Liver (tissue), 9 donors: Measurements from ENCODE around the gene AKT2. TPM values are rescaled to one million over a fixed set of nuclear protein-coding genes. Genes with fewer than 3 reads are reported as not detected.

Experiments used
- DNase-seq: peaks from one replicate; pipeline ENCODE4 v3.0.0-alpha.2; 2017; ENCODE audit warnings: low spot score
- H3K27ac ChIP-seq, 2 donors: one replicate each; pipeline ENCODE4 v1.7.0; 2013; ENCODE audit warnings: inconsistent platforms in 2 of 2, low read length in 2 of 2, control low read depth in 1 of 2, low read depth in 1 of 2, mild to moderate bottlenecking in 1 of 2
- H3K27me3 ChIP-seq, 4 donors: one replicate each; pipeline versions ENCODE4 v1.6.1 to v1.7.0; 2013; ENCODE audit warnings: low read length in 3 of 4, inconsistent platforms in 1 of 4, mild to moderate bottlenecking in 1 of 4, moderate library complexity in 1 of 4; ENCODE audit not compliant: control insufficient read depth in 4 of 4, insufficient read depth in 4 of 4
- H3K36me3 ChIP-seq, 4 donors: one replicate each; pipeline versions ENCODE4 v1.6.1 to v1.7.0; 2013; ENCODE audit warnings: low read length in 3 of 4, mild to moderate bottlenecking in 3 of 4, low read depth in 1 of 4, moderate library complexity in 1 of 4; ENCODE audit not compliant: control insufficient read depth in 4 of 4, insufficient read depth in 3 of 4
- H3K4me1 ChIP-seq, 4 donors: one replicate each; pipeline versions ENCODE4 v1.6.1 to v1.7.0; 2013; ENCODE audit warnings: low read length in 3 of 4, mild to moderate bottlenecking in 3 of 4, moderate library complexity in 1 of 4; ENCODE audit not compliant: control insufficient read depth in 4 of 4, insufficient read depth in 4 of 4
- H3K4me3 ChIP-seq, 3 donors: one replicate each; pipeline versions ENCODE4 v1.6.1 to v1.7.0; 2013; ENCODE audit warnings: low read length in 3 of 3, control low read depth in 1 of 3, low read depth in 1 of 3, mild to moderate bottlenecking in 1 of 3
- H3K9ac ChIP-seq, 2 donors: one replicate each; pipeline ENCODE4 v1.7.0; 2013; ENCODE audit warnings: low read length in 2 of 2, mild to moderate bottlenecking in 2 of 2, moderate library complexity in 2 of 2, control low read depth in 1 of 2, low read depth in 1 of 2
- H3K9me3 ChIP-seq, 4 donors: one replicate each; pipeline versions ENCODE4 v1.6.1 to v1.7.0; 2013; ENCODE audit warnings: low read length in 3 of 4; ENCODE audit not compliant: control insufficient read depth in 4 of 4
- EGR1 ChIP-seq, 2 donors: IDR thresholded peaks; 2 replicates each; pipeline ENCODE4 v1.6.1; 2016 to 2018; ENCODE audit warnings: antibody characterized with exemption in 2 of 2, low read depth in 2 of 2
- FOXA1 ChIP-seq: IDR thresholded peaks from 2 replicates; pipeline ENCODE4 v1.6.1; 2016; ENCODE audit warnings: antibody characterized with exemption
- FOXA2 ChIP-seq: IDR thresholded peaks from 2 replicates; pipeline ENCODE4 v1.6.1; 2016; ENCODE audit warnings: antibody characterized with exemption
- HNF4A ChIP-seq, 2 donors: conservative IDR thresholded peaks; 2 replicates each; pipeline ENCODE4 v1.6.1; 2016; ENCODE audit warnings: antibody characterized with exemption in 2 of 2, mild to moderate bottlenecking in 2 of 2
- JUND ChIP-seq, 2 donors: IDR thresholded peaks; 2 replicates each; pipeline ENCODE4 v1.6.1; 2016; ENCODE audit warnings: antibody characterized with exemption in 2 of 2
- RAD21 ChIP-seq, 2 donors: IDR thresholded peaks; 2 replicates each; pipeline ENCODE4 v1.6.1; 2016; ENCODE audit warnings: antibody characterized with exemption in 2 of 2, mild to moderate bottlenecking in 2 of 2
- RXRA ChIP-seq, 2 donors: IDR thresholded peaks; 2 replicates each; pipeline ENCODE4 v1.6.1; 2017 to 2018; ENCODE audit warnings: antibody characterized with exemption in 2 of 2, mild to moderate bottlenecking in 1 of 2
- SP1 ChIP-seq: IDR thresholded peaks from 2 replicates; pipeline ENCODE4 v1.6.1; 2018; ENCODE audit warnings: antibody characterized with exemption, mild to moderate bottlenecking
- YY1 ChIP-seq: IDR thresholded peaks from 2 replicates; pipeline ENCODE4 v1.6.1; 2016; ENCODE audit warnings: antibody characterized with exemption, mild to moderate bottlenecking
- WGBS: extraction: QIAGEN DNeasy Blood & Tissue Kit; methylation state at CpG from one replicate; pipeline ENCODE4 v1.1.7; 2013; 5-methylcytosine and 5-hydroxymethylcytosine counted together
- polyA plus RNA-seq, 2 donors: library from polyadenylated mRNA; stranded (reverse) in 1 of 2; unstranded in 1 of 2; fragments of 200-250 nt in 1 of 2; fragments of >200 nt in 1 of 2; fragmentation: Nextera tagmentation in 1 of 2; extraction: Ambion mirVana in 1 of 2; gene quantifications; one replicate each; pipeline versions ENCODE4 v1.2.1 to v1.2.3, GENCODE V29; 2013 to 2015
- total RNA-seq, 2 donors: library from RNA; depleted of rRNA; stranded (reverse); fragments of >200 nt; gene quantifications; one replicate each; pipeline ENCODE4 v1.2.3, GENCODE V29; 2014
- TF ChIP-seq, protein P1 (sequence below): IDR thresholded peaks from 2 replicates; pipeline ENCODE4 v1.6.1; 2016; ENCODE audit warnings: antibody characterized with exemption, mild to moderate bottlenecking
- TF ChIP-seq, protein P2 (sequence below): fragments of 150-350 bp; IDR thresholded peaks from 2 replicates; pipeline ENCODE4 v1.5.1; 2017; ENCODE audit warnings: improper control_type of control experiment, low read depth, low read length; ENCODE audit not compliant: missing input control
- TF ChIP-seq, protein P3 (sequence below): IDR thresholded peaks from 2 replicates; pipeline ENCODE4 v1.6.1; 2016; ENCODE audit warnings: antibody characterized with exemption
- TF ChIP-seq, protein P4 (sequence below): IDR thresholded peaks from 2 replicates; pipeline ENCODE4 v1.6.1; 2016; ENCODE audit warnings: antibody characterized with exemption
- donor health status: healthy.
- donor health status: healthy.
- donor health status: healthy.
- donor health status: healthy.
- donor health status: healthy.

AKT2 gene
- total and polyA plus RNA-seq, 4 donors = 23.2 to 110 (median 60.4) TPM

DNA sequence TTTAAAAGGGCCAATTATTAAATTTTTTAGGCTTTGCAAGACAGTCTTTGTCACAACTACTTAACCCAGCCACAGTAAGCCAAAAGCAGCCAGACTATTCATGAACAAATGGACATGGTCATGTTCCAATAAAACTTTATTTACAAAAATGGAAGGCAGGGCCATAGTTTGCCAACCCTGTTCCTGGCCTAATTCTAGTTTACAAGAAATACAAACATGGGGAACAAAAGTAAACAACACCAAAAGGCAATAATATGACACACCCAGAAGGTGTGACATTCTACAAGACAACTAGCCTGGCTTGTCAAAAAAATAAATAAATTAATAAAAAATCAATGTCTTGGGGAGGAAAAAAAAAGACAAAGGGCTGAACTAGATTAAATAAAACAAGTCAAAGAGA is 33.9 kb downstream of the AKT2 start:
- TF ChIP-seq, protein P1, sequence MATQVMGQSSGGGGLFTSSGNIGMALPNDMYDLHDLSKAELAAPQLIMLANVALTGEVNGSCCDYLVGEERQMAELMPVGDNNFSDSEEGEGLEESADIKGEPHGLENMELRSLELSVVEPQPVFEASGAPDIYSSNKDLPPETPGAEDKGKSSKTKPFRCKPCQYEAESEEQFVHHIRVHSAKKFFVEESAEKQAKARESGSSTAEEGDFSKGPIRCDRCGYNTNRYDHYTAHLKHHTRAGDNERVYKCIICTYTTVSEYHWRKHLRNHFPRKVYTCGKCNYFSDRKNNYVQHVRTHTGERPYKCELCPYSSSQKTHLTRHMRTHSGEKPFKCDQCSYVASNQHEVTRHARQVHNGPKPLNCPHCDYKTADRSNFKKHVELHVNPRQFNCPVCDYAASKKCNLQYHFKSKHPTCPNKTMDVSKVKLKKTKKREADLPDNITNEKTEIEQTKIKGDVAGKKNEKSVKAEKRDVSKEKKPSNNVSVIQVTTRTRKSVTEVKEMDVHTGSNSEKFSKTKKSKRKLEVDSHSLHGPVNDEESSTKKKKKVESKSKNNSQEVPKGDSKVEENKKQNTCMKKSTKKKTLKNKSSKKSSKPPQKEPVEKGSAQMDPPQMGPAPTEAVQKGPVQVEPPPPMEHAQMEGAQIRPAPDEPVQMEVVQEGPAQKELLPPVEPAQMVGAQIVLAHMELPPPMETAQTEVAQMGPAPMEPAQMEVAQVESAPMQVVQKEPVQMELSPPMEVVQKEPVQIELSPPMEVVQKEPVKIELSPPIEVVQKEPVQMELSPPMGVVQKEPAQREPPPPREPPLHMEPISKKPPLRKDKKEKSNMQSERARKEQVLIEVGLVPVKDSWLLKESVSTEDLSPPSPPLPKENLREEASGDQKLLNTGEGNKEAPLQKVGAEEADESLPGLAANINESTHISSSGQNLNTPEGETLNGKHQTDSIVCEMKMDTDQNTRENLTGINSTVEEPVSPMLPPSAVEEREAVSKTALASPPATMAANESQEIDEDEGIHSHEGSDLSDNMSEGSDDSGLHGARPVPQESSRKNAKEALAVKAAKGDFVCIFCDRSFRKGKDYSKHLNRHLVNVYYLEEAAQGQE = no peak
- TF ChIP-seq JUND (IDR thresholded peaks at IDR 0.05) = no peak
- no peak for TF ChIP-seq FOXA2
- TF ChIP-seq, protein P2, sequence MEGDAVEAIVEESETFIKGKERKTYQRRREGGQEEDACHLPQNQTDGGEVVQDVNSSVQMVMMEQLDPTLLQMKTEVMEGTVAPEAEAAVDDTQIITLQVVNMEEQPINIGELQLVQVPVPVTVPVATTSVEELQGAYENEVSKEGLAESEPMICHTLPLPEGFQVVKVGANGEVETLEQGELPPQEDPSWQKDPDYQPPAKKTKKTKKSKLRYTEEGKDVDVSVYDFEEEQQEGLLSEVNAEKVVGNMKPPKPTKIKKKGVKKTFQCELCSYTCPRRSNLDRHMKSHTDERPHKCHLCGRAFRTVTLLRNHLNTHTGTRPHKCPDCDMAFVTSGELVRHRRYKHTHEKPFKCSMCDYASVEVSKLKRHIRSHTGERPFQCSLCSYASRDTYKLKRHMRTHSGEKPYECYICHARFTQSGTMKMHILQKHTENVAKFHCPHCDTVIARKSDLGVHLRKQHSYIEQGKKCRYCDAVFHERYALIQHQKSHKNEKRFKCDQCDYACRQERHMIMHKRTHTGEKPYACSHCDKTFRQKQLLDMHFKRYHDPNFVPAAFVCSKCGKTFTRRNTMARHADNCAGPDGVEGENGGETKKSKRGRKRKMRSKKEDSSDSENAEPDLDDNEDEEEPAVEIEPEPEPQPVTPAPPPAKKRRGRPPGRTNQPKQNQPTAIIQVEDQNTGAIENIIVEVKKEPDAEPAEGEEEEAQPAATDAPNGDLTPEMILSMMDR = no peak
- TF ChIP-seq SP1 = no peak
- TF ChIP-seq, protein P3, sequence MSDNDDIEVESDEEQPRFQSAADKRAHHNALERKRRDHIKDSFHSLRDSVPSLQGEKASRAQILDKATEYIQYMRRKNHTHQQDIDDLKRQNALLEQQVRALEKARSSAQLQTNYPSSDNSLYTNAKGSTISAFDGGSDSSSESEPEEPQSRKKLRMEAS = no peak
- no peak for TF ChIP-seq RAD21 (IDR thresholded peaks at IDR 0.05)
- TF ChIP-seq, protein P4, sequence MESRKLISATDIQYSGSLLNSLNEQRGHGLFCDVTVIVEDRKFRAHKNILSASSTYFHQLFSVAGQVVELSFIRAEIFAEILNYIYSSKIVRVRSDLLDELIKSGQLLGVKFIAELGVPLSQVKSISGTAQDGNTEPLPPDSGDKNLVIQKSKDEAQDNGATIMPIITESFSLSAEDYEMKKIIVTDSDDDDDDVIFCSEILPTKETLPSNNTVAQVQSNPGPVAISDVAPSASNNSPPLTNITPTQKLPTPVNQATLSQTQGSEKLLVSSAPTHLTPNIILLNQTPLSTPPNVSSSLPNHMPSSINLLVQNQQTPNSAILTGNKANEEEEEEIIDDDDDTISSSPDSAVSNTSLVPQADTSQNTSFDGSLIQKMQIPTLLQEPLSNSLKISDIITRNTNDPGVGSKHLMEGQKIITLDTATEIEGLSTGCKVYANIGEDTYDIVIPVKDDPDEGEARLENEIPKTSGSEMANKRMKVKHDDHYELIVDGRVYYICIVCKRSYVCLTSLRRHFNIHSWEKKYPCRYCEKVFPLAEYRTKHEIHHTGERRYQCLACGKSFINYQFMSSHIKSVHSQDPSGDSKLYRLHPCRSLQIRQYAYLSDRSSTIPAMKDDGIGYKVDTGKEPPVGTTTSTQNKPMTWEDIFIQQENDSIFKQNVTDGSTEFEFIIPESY = no peak
- TF ChIP-seq YY1 = no peak
- Histone ChIP-seq H3K27ac (no peak overlapping the region), H3K9me3 (no peaks in the 10 kb centered on the region), H3K9ac (no peak overlapping the region), H3K36me3 (peaks cover 0 to 27% (median 17%) of the 10 kb centered on the region in 4 donors), H3K4me1 (peaks cover 3 to 77% (median 51%) of the 10 kb centered on the region in 4 donors), H3K27me3 (no peaks in the 10 kb centered on the region), H3K4me3 (no peak overlapping the region)
- DNase-seq = no peak

DNA sequence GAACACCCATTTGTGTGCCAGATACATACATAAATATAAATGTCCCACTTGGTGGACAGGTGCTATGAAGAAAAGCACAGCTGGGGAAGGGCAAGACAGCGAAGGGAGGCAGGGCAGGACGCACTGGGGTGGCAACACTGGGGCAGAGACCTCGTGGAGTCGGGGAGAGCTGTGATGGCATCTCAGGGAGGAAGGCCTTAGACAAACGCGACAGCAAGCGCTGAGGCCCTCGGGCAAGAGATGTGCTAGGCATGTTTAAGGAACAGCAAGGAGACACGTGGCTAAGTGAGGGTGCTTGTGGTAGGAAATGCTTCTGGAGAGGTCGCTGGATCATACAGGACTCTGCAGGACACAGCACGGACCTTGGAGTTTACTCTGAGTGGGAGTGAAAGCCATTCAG is 35.4 kb downstream of the AKT2 start:
- DNase-seq = no peak
- Histone ChIP-seq H3K9ac (no peak overlapping the region), H3K36me3 (peaks cover 0 to 23% (median 5%) of the 10 kb centered on the region in 4 donors), H3K4me3 (no peak overlapping the region), H3K27me3 (no peaks in the 10 kb centered on the region), H3K27ac (no peak overlapping the region), H3K4me1 (peaks cover 3 to 69% (median 41%) of the 10 kb centered on the region in 4 donors), H3K9me3 (no peaks in the 10 kb centered on the region)
- TF ChIP-seq YY1 (no peak), RXRA (IDR thresholded peaks at IDR 0.05) (no peak), FOXA1 (no peak), HNF4A (conservative IDR thresholded peaks at IDR 0.05) (peak in 1 of 2 donors; percentile 27), EGR1 (IDR thresholded peaks at IDR 0.05; ENCODE audit: low read depth in 2 of 2) (no peak)
- TF ChIP-seq, protein P3 = no peak
- 79% methylated on average over 11 of the region's 11 CpGs for WGBS
